GM10248 (cell line): ENCODE measurements around the gene MAP3K19.

ENCODE experiments used
- CTCF ChIA-PET: fragments of 300-600 bp; sonication (Branson Sonifier 250); formaldehyde crosslinking; extraction: SDS; loops from one replicate; lab custom pipeline; 2021; ENCODE audit warnings: antibody characterized with exemption; lab: Yijun Ruan, JAX
- POLR2A ChIA-PET: fragments of 350-650 bp; sonication (Branson Sonifier 250); formaldehyde crosslinking; extraction: SDS; loops from one replicate; lab custom pipeline; 2020; ENCODE audit warnings: antibody characterized with exemption; lab: Yijun Ruan, JAX
- DNase-seq: peaks from one replicate; pipeline ENCODE4 v3.0.0; 2012; ENCODE audit errors: extremely low spot score
- CTCF ChIP-seq: IDR thresholded peaks from 2 replicates; pipeline ENCODE4 v1.5.1; 2012; ENCODE audit warnings: mild to moderate bottlenecking, low read depth; ENCODE audit errors: extremely low read depth, missing control alignments, control extremely low read depth

Gene MAP3K19

GRCh38 chr2:134946073-134946472 lies 101.2 kb downstream of the MAP3K19 start:
- DNase-seq, result no peak
- no peak for TF ChIP-seq CTCF
- CTCF ChIA-PET, result interaction anchor here (1.2 to 2.0 kb wide), 2 partner anchors 10 to 495 kb away, joined by 3 to 8 read pairs; no protein-coding TSS in a partner anchor
- POLR2A ChIA-PET, result no interaction called here

GRCh38 chr2:134944975-134945374 lies 102.3 kb downstream of the MAP3K19 start:
- POLR2A ChIA-PET, result no interaction called here
- no peak for DNase-seq
- TF ChIP-seq CTCF, result no peak
- CTCF ChIA-PET, result interaction anchor here (1.7 kb wide), 1 partner anchor 28 kb away, joined by 3 read pairs; no protein-coding TSS in a partner anchor

- TF ChIP-seq CTCF, result no peak
- peak; percentile 38 for DNase-seq
- ChIA-PET POLR2A (no interaction called here), CTCF (interaction anchor here (1.7 to 1.8 kb wide), 2 partner anchors 16 to 26 kb away, joined by 3 to 5 read pairs; no protein-coding TSS in a partner anchor)
Measured at GRCh38 chr2:134943540-134943939, 103.7 kb downstream of the MAP3K19 start.

GRCh38 chr2:134936691-134937090 lies 110.6 kb downstream of the MAP3K19 start:
- no peak for TF ChIP-seq CTCF
- DNase-seq, result no peak
- ChIA-PET POLR2A (no interaction called here), CTCF (no interaction called here)

- no peak for DNase-seq
- ChIA-PET POLR2A (no interaction called here), CTCF (no interaction called here)
- no peak for TF ChIP-seq CTCF
Measured at GRCh38 chr2:134934641-134935040, 112.6 kb downstream of the MAP3K19 start.

- CTCF ChIA-PET, result no interaction called here
- DNase-seq, result no peak
- TF ChIP-seq CTCF, result no peak
- POLR2A ChIA-PET, result no interaction called here
Measured at GRCh38 chr2:134934150-134934549, 113.1 kb downstream of the MAP3K19 start.
